ENCODE data around the gene ZNF346. TPM values are rescaled to one million over a fixed set of nuclear protein-coding genes. Genes with fewer than 3 reads are reported as not detected.

ZNF346 gene
- total RNA-seq, 5 donors from 2014 or later (not counting 1 experiment from before 2014, with no cell fraction given): 22.8 to 25.7 (median 24.8) TPM

- ATAC-seq (replicated peaks in 1 of 4) (peak; percentile 59 to 70 (median 66)), DNase-seq (peak in 34 of 35 experiments; percentile 23 to 75 (median 50))
- ChIA-PET CTCF (interaction anchor here in 1 of 2 donors (0.6 to 1.3 kb wide), 4 partner anchors 9 to 348 kb away, joined by 3 to 4 read pairs (median 3); partner anchors contain the start of gene ZNF346), POLR2A (interaction anchor here in 1 of 2 donors (0.5 to 0.7 kb wide), 3 partner anchors 26 to 262 kb away, joined by 3 to 5 read pairs (median 3); no protein-coding TSS in a partner anchor)
- under 1% methylated on average over 46 of the region's 51 CpGs for WGBS (ENCODE audit: insufficient coverage)
- no peaks in the 10 kb centered on the region for H3K27me3 ChIP-seq (replicated peaks in 1 of 2; ENCODE audit: control insufficient read depth in 2 of 2, extremely low read depth in 1 of 2, insufficient read depth in 2 of 2, low read length in 1 of 2)
- Mint-ChIP-seq H3K27me3 (no peaks in the 10 kb centered on the region), H3K36me3 (peaks cover 4% of the 10 kb centered on the region), H3K27ac (peak overlapping the region; percentile 87 to 91), H3K4me3 (peak overlapping the region; percentile 93 to 96 (median 94)), H3K9me3 (peaks cover 0 to 4% (median 4%) of the 10 kb centered on the region in 3 donors), H3K4me1 (peaks cover 33 to 37% (median 35%) of the 10 kb centered on the region in 3 donors)
- H3K9me3 ChIP-seq: no peaks in the 10 kb centered on the region
- H3K36me3 ChIP-seq (ENCODE audit: control insufficient read depth in 2 of 2, extremely low read depth in 1 of 2, insufficient read depth in 1 of 2, low read length in 1 of 2): no peaks in the 10 kb centered on the region
- peaks cover 14 to 22% of the 10 kb centered on the region in 2 experiments for H3K4me1 ChIP-seq (ENCODE audit: control insufficient read depth in 1 of 2, extremely low read depth in 1 of 2, insufficient read depth in 2 of 2, low read length in 2 of 2)
- H3K4me3 ChIP-seq (ENCODE audit: control insufficient read depth in 1 of 2, extremely low read depth in 1 of 2, low read length in 1 of 2): peak overlapping the region; percentile 87 to 95
- H3K27ac ChIP-seq (ENCODE audit: low read length): peak overlapping the region; percentile 71
These were observed 16.8 kb upstream of the ZNF346 start for GRCh38 chr5:177005619-177006264.

GRCh38 chr5:177006265-177006972, 16.1 kb upstream of the ZNF346 start, which contains the start of gene UIMC1:
UIMC1 (minus strand) TSS chr5:177006779; CDS start chr5:176982615, 24,164 bp downstream.
- peak within 1 kb of the TSS; percentile 71 for H3K27ac ChIP-seq (ENCODE audit: low read length)
- POLR2A ChIA-PET: interaction anchor here in 1 of 2 donors (0.6 kb wide), 1 partner anchor 25 kb away, joined by 3 read pairs; no protein-coding TSS in a partner anchor
- peaks cover 14 to 22% of the 10 kb centered on the region in 2 experiments for H3K4me1 ChIP-seq (ENCODE audit: control insufficient read depth in 1 of 2, extremely low read depth in 1 of 2, insufficient read depth in 2 of 2, low read length in 2 of 2)
- under 1% methylated on average over 82 of the region's 83 CpGs for WGBS (ENCODE audit: insufficient coverage)
- peak; percentile 79 to 87 (median 84) for ATAC-seq (replicated peaks in 1 of 4)
- no peaks in the 10 kb centered on the region for H3K36me3 ChIP-seq (ENCODE audit: control insufficient read depth in 2 of 2, extremely low read depth in 1 of 2, insufficient read depth in 1 of 2, low read length in 1 of 2)
- Mint-ChIP-seq H3K9me3 (peaks cover 0 to 4% (median 4%) of the 10 kb centered on the region in 3 donors), H3K4me3 (peak within 1 kb of the TSS; percentile 93 to 96 (median 94)), H3K27me3 (no peaks in the 10 kb centered on the region), H3K4me1 (peaks cover 27 to 35% (median 32%) of the 10 kb centered on the region in 3 donors), H3K36me3 (no peaks in the 10 kb centered on the region), H3K27ac (peak within 1 kb of the TSS; percentile 92 to 97)
- no peaks in the 10 kb centered on the region for H3K9me3 ChIP-seq
- DNase-seq: peak; percentile 73 to 94 (median 87)
- CTCF ChIA-PET: interaction anchor here in 1 of 2 donors (0.6 to 1.3 kb wide), 4 partner anchors 10 to 33 kb away, joined by 3 to 4 read pairs (median 3); partner anchors contain the start of gene ZNF346
- H3K27me3 ChIP-seq (replicated peaks in 1 of 2; ENCODE audit: control insufficient read depth in 2 of 2, extremely low read depth in 1 of 2, insufficient read depth in 2 of 2, low read length in 1 of 2): no peaks in the 10 kb centered on the region
- peak within 1 kb of the TSS; percentile 87 to 95 for H3K4me3 ChIP-seq (ENCODE audit: control insufficient read depth in 1 of 2, extremely low read depth in 1 of 2, low read length in 1 of 2)

GRCh38 chr5:177008716-177009115, 13.8 kb upstream of the ZNF346 start:
- Mint-ChIP-seq H3K4me1 (peaks cover 22 to 27% (median 23%) of the 10 kb centered on the region in 3 donors), H3K36me3 (no peaks in the 10 kb centered on the region), H3K9me3 (peaks cover 0 to 4% (median 4%) of the 10 kb centered on the region in 3 donors), H3K27me3 (no peaks in the 10 kb centered on the region), H3K4me3 (peak overlapping the region in 1 of 3 donors; percentile 46), H3K27ac (no peak overlapping the region)
- WGBS (ENCODE audit: insufficient coverage): no CpG with 5 or more reads among the region's 2 CpGs
- ChIA-PET CTCF (no interaction called here), POLR2A (interaction anchor here in 1 of 2 donors (1.5 kb wide), 1 partner anchor 11 kb away, joined by 9 read pairs; no protein-coding TSS in a partner anchor)
- no peaks in the 10 kb centered on the region for H3K9me3 ChIP-seq
- no peak overlapping the region for H3K27ac ChIP-seq (ENCODE audit: low read length)
- H3K27me3 ChIP-seq (replicated peaks in 1 of 2; ENCODE audit: control insufficient read depth in 2 of 2, extremely low read depth in 1 of 2, insufficient read depth in 2 of 2, low read length in 1 of 2): no peaks in the 10 kb centered on the region
- peaks cover 12 to 20% of the 10 kb centered on the region in 2 experiments for H3K4me1 ChIP-seq (ENCODE audit: control insufficient read depth in 1 of 2, extremely low read depth in 1 of 2, insufficient read depth in 2 of 2, low read length in 2 of 2)
- H3K4me3 ChIP-seq (ENCODE audit: control insufficient read depth in 1 of 2, extremely low read depth in 1 of 2, low read length in 1 of 2): no peak overlapping the region
- ATAC-seq (replicated peaks in 1 of 4) (no peak), DNase-seq (no peak)
- H3K36me3 ChIP-seq (ENCODE audit: control insufficient read depth in 2 of 2, extremely low read depth in 1 of 2, insufficient read depth in 1 of 2, low read length in 1 of 2): no peaks in the 10 kb centered on the region

GRCh38 chr5:177010153-177010552, 12.3 kb upstream of the ZNF346 start:
- no peak overlapping the region for H3K4me3 Mint-ChIP-seq
- peaks cover 5 to 12% of the 10 kb centered on the region in 2 experiments for H3K4me1 ChIP-seq (ENCODE audit: control insufficient read depth in 1 of 2, extremely low read depth in 1 of 2, insufficient read depth in 2 of 2, low read length in 2 of 2)
- ATAC-seq (replicated peaks in 1 of 4) (no peak), DNase-seq (no peak)
- H3K27ac Mint-ChIP-seq: no peak overlapping the region
- no peaks in the 10 kb centered on the region for H3K9me3 ChIP-seq
- POLR2A ChIA-PET: no interaction called here
- no peak overlapping the region for H3K4me3 ChIP-seq (ENCODE audit: control insufficient read depth in 1 of 2, extremely low read depth in 1 of 2, low read length in 1 of 2)
- H3K27ac ChIP-seq (ENCODE audit: low read length): no peak overlapping the region
- CTCF ChIA-PET: no interaction called here
- WGBS (ENCODE audit: insufficient coverage): no CpG with 5 or more reads among the region's 4 CpGs
- peaks cover 10 to 16% (median 10%) of the 10 kb centered on the region in 3 donors for H3K4me1 Mint-ChIP-seq
- H3K27me3 ChIP-seq (replicated peaks in 1 of 2; ENCODE audit: control insufficient read depth in 2 of 2, extremely low read depth in 1 of 2, insufficient read depth in 2 of 2, low read length in 1 of 2): no peaks in the 10 kb centered on the region
- H3K9me3 Mint-ChIP-seq: peaks cover 0 to 4% (median 4%) of the 10 kb centered on the region in 3 donors
- H3K36me3 ChIP-seq (ENCODE audit: control insufficient read depth in 2 of 2, extremely low read depth in 1 of 2, insufficient read depth in 1 of 2, low read length in 1 of 2): no peaks in the 10 kb centered on the region
- H3K27me3 Mint-ChIP-seq: no peaks in the 10 kb centered on the region
- no peaks in the 10 kb centered on the region for H3K36me3 Mint-ChIP-seq

- no peak overlapping the region for H3K4me3 Mint-ChIP-seq
- WGBS (ENCODE audit: insufficient coverage): 100% methylated on average over 2 of the region's 4 CpGs
- H3K36me3 Mint-ChIP-seq: no peaks in the 10 kb centered on the region
- DNase-seq (no peak), ATAC-seq (replicated peaks in 1 of 4) (no peak)
- H3K27ac Mint-ChIP-seq: no peak overlapping the region
- H3K4me1 ChIP-seq (ENCODE audit: control insufficient read depth in 1 of 2, extremely low read depth in 1 of 2, insufficient read depth in 2 of 2, low read length in 2 of 2): no peaks in the 10 kb centered on the region
- H3K27ac ChIP-seq (ENCODE audit: low read length): no peak overlapping the region
- no peaks in the 10 kb centered on the region for H3K9me3 Mint-ChIP-seq
- H3K9me3 ChIP-seq: no peaks in the 10 kb centered on the region
- H3K27me3 Mint-ChIP-seq: no peaks in the 10 kb centered on the region
- no peaks in the 10 kb centered on the region for H3K27me3 ChIP-seq (replicated peaks in 1 of 2; ENCODE audit: control insufficient read depth in 2 of 2, extremely low read depth in 1 of 2, insufficient read depth in 2 of 2, low read length in 1 of 2)
- no peaks in the 10 kb centered on the region for H3K36me3 ChIP-seq (ENCODE audit: control insufficient read depth in 2 of 2, extremely low read depth in 1 of 2, insufficient read depth in 1 of 2, low read length in 1 of 2)
- no peak overlapping the region for H3K4me3 ChIP-seq (ENCODE audit: control insufficient read depth in 1 of 2, extremely low read depth in 1 of 2, low read length in 1 of 2)
- H3K4me1 Mint-ChIP-seq: peaks cover 0 to 2% (median under 1%) of the 10 kb centered on the region in 3 donors
- ChIA-PET POLR2A (interaction anchor here in 1 of 2 donors (0.6 kb wide), 1 partner anchor 29 kb away, joined by 4 read pairs; no protein-coding TSS in a partner anchor), CTCF (no interaction called here)
These were observed 7.3 kb upstream of the ZNF346 start for GRCh38 chr5:177015156-177015555.

- H3K4me3 Mint-ChIP-seq: no peak overlapping the region
- H3K27me3 Mint-ChIP-seq: no peaks in the 10 kb centered on the region
- H3K27ac ChIP-seq (ENCODE audit: low read length): no peak overlapping the region
- ChIA-PET POLR2A (no interaction called here), CTCF (no interaction called here)
- peaks cover 18 to 27% (median 21%) of the 10 kb centered on the region in 3 donors for H3K4me1 Mint-ChIP-seq
- ATAC-seq (replicated peaks in 1 of 4) (no peak), DNase-seq (no peak)
- WGBS (ENCODE audit: insufficient coverage): no CpG with 5 or more reads among the region's 2 CpGs
- no peaks in the 10 kb centered on the region for H3K9me3 Mint-ChIP-seq
- no peaks in the 10 kb centered on the region for H3K9me3 ChIP-seq
- H3K36me3 ChIP-seq (ENCODE audit: control insufficient read depth in 2 of 2, extremely low read depth in 1 of 2, insufficient read depth in 1 of 2, low read length in 1 of 2): no peaks in the 10 kb centered on the region
- no peaks in the 10 kb centered on the region for H3K27me3 ChIP-seq (replicated peaks in 1 of 2; ENCODE audit: control insufficient read depth in 2 of 2, extremely low read depth in 1 of 2, insufficient read depth in 2 of 2, low read length in 1 of 2)
- no peak overlapping the region for H3K4me3 ChIP-seq (ENCODE audit: control insufficient read depth in 1 of 2, extremely low read depth in 1 of 2, low read length in 1 of 2)
- no peaks in the 10 kb centered on the region for H3K36me3 Mint-ChIP-seq
- no peak overlapping the region for H3K27ac Mint-ChIP-seq
- H3K4me1 ChIP-seq (ENCODE audit: control insufficient read depth in 1 of 2, extremely low read depth in 1 of 2, insufficient read depth in 2 of 2, low read length in 2 of 2): peaks cover 4 to 19% of the 10 kb centered on the region in 2 experiments
These were observed 4.2 kb upstream of the ZNF346 start for GRCh38 chr5:177018341-177018740.

Measured in T-cell (primary cell).